HL-60/S4 treated with retinoic acid at 250 ng/mL for 4 days and 3 days (cell line): ENCODE results near the gene QTRT2.

Source experiments
- in situ Hi-C: fragments of 300-500 bp; cut with MboI; formaldehyde crosslinking; loops from 2 replicates; pipeline ENCODE4 v1.7.0; 2022; ENCODE audit warnings: low sequenced_read_pairs

Gene QTRT2

DNA sequence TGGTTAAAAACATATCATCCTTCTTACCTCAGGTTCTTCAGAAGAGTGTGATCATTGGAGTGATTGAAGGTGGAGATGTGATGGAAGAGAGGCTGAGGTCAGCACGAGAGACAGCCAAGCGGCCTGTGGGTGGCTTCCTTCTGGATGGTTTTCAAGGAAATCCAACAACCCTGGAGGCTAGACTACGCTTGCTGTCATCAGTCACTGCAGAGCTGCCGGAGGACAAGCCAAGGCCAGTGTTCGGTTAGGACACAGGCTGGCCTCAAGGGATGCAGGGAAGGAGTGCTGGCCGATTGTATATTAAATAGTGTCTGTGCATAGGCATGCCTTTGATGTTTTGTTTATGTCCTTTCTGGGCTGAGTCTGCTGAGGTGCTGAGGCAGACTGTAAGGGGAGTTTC, 20.2 kb downstream of the QTRT2 start:
- in situ Hi-C loops: no loop called here

DNA sequence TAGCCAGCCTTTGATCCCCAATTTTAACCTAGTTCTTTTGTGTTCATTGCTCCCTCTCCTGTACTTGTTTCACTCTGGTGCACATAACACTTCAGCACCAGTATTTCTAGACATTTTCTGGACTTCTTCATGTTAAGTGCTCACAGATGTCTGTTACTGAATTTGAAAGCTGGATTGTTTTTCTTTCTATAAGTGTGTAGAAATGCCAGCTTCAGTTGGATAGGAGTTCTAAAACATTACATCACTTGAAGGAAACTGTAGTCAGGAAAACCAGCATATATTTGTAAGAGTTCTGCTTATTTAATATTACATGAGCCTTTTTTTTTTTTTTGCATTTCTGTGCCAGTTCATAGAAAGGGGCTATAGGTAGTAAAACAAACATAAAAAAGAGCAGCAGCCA, 21.6 kb downstream of the QTRT2 start:
- in situ Hi-C loops: no loop called here

DNA sequence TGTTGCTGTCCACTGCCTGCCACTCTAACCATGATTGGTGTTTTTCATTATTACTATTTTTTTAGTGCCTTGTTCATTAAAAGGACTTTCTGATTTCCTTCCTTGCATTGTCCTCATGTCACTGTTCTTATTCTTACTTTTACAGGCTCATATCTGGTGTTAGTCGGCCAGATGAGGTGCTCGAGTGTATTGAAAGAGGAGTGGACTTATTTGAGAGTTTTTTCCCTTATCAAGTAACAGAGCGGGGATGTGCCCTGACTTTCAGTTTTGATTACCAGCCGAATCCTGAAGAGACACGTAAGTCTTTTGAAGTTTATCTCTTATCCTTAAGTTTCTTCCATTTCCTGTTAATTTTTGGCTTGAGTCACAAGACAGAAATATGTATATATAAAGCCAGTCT, 23.2 kb downstream of the QTRT2 start:
- in situ Hi-C loops: no loop called here

DNA sequence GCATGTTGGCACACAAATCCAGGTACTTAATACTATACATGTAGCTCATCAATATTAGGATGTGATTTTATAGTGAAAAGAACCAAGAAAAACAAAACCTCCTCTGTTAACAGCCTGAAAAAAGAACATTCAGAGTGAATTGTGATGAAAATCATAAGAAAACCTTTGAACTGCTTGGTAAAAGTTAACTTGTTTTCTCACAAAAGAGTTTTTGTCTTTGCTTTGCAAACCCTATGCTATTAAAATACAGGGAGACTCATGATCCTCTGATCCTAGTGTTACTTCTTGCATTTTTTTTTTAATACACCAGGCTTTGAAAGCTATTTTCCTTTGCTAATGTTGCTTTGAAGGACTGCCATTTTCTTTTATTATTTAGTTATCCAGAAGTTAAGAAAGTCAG, 23.7 kb downstream of the QTRT2 start:
- in situ Hi-C loops: no loop called here

DNA sequence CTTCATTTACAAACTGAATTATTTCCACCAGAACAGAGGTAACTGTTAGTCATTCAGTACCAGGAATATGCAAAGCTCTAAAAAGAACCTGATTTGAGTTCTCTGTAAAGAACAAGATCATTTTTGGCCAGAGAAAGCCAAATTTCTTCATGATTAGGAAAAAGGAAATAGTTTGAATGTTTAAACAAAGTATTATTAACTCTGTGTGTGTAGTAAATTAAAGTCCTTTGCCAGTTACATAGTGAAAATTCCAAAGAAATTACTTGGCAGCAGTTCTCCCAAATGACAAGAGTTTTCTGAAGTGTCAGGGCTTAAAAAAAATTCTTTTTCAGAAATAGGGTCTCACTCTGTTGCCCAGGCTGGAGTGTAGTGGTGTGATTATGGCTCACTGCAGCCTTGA, 24.5 kb downstream of the QTRT2 start:
- in situ Hi-C loops: no loop called here

DNA sequence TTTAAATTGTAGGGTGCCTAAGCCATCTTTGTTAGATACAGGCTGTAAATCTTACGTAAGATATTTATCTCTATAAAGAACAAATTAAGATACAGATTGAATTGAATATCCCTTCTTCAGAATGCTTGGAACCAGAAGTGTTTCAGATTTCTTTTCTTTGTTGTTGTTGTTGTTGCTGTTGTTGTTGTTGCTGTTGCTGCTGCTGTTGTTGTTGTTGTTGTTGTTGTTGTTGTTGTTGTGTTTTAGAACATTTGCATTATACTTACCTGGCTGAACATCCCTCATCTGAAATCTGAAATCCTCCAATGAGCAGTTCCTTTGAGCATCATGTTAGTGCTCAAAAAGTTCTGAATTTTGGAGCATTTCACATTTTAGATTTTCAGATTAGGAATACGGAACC, 26.6 kb downstream of the QTRT2 start:
- in situ Hi-C loops: no loop called here

DNA sequence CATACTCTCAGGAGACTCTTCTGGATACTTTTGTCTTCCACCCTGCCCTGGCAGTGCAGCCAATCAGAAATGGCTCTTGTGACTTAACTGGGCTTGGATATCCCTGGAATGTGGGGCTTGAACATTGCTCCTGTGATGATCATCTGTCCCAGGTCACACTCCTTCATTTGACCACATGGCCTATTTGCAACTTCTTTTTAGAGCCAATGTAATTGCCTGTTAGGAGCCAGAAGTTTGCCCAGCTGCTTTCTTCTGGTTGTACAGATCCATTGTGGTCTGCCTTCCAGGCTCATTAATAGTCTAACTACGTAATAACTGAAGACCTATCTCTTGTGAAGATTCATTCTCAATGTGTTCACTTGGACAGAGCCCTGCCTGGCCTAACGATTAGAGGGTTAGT, 29.8 kb downstream of the QTRT2 start:
- in situ Hi-C loops: no loop called here

DNA sequence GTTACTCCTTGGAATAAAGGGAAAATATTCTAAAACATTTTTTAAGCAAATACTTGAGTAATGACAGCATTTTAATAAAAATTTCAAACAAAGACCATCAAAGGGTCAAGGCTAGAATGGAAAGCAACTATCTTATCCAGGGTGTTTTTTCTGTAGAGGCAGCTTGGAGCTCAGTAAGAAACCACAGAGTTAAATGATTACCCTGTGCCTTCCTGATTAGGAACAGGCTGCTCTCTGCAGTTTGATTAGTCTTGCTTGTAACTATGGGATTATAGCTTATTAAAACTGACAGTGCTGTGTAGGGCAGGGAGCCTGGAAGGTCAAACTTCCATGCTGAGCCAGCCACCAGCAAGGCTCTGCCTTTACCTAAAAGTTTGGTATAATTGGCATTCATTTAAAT, 33.1 kb downstream of the QTRT2 start:
- in situ Hi-C loops: no loop called here

DNA sequence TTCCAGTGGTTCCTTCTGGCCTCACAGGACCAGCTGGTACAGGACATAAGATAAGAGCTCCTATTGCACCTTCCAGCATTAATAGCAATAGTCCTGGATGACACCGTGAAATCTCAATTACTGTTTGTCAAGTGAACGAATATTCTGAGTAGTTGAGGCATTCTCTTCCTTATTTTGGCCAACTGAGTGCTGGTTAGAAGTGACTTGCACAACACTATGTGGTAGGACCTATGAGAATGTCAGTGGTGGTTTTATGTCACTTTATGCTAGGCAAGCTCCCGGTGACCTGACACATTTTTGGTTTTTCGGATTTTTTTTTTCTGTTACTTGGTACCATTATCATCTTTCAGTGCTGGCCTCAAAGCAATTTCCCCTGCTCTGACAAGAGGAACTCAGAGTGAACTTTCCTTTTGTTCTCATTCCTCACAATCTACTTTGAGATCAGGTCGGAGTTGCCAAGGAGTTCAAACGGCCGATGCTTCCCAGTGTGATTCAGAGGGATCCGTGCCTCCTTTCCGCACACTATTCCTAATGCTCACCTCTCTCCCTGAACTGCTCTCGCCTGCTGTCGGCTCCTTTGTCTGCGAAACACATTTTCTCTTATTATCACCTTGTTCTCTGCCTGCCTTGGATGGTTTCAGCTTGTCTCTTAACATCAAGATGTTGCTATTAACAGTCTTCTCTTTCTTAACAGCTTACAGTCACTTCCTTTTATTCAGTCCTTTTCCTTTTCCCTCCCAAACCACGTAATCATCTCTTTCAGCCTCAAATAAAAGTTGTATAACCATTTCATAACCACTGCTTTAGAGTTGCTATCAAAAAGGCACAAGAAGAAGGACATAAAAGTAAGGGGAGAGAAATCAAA, 35.8 kb downstream of the QTRT2 start:
- in situ Hi-C loops: no loop called here

DNA sequence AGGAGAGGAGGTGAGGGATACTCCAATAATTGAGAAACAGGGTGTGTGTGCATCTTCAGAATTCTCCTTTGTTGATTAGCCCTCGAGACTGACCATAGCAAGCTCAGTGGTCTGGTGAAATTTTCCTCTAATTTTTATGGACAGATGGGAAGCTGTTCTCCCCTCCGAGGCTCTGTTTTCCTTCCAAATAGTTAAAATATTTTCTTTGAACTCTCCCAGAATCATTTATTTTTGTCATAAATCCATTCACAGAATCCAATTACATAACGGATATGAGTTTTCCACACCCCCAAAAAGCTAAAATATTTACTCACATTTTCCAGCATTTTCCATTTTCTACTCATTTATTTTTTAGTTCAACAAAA, 36.5 kb downstream of the QTRT2 start:
- in situ Hi-C loops: no loop called here

DNA sequence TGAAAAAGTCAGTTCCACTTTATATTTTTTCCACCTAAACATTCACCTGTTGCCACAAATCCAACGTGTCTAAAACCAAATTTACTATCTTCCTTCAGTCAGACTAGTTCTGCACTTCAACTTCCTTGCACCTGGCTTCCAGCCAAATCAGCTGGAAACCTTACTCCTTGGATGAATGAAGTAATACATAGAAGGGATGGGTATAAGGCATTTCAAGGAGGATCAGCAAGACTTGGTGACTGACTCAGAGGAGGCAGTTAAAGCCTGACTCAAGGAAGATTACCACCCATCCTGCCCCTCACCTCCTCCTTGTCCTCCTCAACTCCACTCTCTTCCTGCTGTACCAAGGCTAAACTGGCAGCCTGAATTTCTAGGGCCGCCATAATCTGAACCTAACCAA, 37.1 kb downstream of the QTRT2 start:
- in situ Hi-C loops: no loop called here

DNA sequence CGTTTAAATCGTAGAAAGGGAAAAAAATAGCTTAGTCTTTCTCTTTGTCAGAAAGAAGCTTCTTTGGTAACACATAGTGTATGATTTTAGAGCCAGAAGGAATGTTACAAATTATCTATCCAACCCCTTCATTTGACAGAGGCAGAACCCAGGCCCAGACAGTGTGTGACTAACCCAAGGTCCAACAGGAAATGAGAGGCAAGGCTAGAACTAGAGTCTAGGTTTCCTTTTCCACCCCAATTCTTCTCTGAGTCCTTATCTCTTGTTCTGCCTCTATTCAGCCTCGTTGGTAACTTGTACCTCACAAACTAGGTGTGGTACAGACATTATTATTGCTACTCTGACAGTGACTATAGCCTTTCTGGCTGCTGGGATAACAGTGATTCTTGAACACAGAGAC, 39.3 kb downstream of the QTRT2 start:
- in situ Hi-C loops: no loop called here

DNA sequence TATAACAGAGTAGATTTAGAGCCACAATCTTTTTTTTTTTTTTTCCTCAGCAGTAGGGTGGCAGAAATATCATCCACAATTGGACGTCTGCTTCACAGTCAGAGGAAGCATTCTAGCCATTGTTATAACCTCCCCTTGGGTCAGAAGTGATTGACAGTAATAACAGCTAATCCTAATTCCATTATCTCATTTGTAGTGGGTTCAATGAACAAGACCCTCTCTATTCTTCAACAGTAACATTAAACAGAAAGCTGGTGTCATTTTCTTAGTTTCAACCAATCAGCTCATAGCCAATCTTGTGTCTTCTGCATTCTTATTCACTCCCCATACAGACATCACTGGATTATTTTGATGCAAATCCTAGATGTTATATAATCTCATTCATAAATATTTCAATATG, 44.6 kb downstream of the QTRT2 start:
- in situ Hi-C loops: no loop called here

DNA sequence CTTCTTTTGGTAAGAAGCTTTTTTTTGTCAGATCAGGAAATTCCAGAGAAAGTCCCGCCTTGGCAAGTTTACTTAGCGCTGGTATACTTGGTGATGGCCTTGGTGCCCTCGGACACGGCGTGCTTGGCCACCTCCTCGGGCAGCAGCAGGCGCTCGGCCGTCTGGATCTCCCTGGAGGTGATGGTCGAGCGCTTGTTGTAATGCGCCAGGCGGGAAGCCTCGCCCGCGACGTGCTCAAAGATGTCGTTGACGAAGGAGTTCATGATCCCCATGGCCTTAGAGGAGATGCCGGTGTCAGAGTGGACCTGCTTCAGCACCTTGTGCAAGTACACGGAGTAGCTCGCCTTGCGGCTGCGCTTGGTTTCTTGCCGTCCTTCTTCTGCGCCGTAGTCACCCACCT, 46.6 kb downstream of the QTRT2 start:
- in situ Hi-C loops: no loop called here

DNA sequence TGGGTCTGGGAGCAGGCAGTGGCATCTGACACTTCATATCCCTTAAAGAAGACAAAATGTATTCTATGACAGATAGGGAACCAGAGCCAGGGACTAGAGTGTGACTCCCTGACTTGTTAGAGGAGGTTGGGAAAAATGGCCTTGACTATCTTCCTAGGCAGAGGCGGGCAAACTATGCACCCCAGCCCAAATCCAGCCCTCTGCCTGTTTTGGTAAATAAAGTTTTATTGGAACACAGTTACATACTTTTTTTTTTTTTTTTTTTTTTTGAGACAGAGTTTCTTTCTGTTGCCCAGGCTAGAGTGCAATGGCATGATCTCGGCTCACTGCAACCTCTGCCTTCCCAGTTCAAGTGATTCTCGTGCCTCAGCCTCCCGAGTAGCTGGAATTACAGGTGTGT, 47.3 kb downstream of the QTRT2 start:
- in situ Hi-C loops: no loop called here

DNA sequence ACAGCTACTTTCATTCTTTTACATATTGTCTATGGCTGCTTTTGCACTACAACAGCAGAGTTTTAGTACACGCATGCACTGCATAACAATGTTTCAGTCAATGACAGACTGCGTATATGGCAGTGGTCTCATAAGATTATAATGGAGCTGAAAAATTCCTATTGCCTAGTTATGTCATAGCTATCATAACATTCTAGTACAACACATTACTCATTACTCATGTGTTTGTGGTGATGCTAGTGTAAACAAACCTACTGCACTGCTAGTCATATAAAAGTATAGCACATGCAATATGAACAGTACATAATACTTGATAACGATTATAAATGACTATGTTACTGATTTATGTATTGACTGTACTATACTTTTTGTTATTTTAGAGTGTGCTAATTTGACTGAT, 47.9 kb downstream of the QTRT2 start:
- in situ Hi-C loops: no loop called here

DNA sequence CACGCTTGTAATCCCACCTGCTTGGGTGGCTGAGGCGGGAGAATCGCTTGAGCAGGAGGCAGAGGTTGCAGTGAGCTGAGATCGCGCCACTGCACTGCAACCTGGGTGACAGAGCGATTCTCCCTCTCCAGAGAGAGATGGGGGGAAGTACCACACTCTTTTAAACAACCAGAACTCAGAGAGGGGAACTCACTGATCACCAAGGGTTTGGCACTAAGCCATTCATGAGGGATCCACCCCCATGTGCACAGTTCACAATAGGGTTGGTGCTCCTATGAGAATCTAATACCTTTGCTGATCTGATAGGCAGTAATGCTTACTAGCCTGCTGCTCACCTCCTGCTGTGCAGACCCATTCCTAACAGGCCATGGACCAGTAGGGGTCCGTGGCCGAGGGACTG, 51.6 kb downstream of the QTRT2 start:
- in situ Hi-C loops: no loop called here

DNA sequence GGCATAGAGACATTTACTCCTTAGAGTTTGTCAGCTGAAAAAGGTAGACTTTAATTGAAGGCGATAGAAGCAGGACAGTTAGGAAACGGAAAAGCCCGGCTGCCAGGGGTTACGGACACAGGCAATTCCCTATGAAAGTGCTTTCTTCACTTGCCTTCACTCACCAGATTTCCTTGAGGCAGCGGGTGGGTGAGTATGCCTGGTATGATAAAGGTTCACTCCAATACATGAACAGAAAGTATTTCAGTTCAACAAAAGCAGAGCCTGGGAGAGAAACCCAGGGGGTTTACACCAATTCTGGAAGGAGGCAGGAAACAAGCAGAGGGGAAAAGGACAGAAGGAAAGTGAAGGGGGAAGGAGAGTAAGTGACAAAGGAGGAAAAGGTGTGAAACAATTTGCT, 53.9 kb downstream of the QTRT2 start:
- in situ Hi-C loops: no loop called here

DNA sequence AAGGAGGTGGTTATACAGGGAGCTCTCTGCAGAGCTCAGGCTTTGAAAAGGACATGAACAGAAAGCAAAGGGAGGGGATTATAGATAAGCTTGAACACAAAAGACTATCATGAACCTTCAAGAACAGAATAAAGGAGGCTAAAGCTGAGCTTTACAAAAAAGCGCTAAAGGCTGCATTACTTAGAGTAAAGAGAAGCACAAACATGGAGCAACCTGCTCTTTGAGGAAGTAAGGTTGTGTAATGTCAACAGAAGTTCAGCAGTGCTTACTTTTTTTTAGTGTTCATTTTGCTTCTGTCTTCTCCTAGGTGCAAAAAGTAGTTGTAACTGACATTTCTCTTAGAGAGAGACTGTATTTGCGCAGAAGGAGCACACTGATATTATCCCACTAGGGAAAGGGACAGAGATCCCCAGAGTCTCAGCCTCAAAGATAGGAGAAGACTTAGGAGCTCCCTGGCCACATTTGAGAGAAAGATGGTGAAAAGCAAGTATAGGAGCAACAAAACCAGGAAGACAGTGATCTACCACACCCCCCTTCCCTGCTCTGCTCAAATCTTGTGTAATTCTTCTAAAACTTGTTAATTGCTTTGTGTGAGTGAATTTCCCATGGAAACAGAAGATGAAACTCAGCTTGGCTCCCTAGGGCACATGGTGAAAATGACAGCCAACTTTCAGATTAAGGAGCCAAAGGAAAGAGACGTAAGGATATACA, 54.7 kb downstream of the QTRT2 start:
- in situ Hi-C loops: no loop called here

DNA sequence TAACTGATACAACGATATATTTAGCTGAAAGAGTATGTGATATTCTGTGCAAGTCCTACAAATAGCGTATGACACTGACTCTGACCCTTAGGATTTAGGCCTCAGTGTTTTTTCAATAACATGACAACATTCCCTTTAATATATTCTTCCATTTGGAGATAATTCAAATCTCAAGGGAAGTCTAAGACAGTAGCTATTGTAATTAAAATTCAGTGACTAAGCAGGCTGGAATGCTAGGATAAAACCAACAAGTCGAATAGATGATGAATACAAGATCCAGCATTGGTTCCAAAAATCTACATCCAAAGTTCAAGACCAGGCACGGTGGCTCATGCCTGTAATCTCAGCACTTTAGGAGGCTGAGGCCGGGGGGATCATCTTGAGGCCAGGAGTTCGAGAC, 56.2 kb downstream of the QTRT2 start:
- in situ Hi-C loops: no loop called here

DNA sequence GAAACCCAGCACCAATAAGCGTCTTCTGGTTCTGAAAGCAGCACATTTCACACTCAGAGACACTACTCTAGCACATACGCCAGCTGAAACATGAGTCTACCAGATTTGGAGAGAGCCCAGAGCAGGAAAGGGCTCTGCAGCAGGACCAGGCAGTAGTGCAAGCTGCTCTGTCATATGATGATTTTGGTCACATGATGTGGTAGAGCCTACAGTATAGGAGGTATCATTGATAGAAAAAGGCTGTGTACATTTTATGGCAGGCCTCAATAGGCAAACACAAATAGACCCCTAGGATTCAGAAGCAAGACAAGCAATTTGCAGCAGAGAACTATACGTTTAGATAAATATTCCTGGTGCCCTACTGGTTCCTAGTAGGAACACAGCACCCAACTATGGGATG, 58.2 kb downstream of the QTRT2 start:
- in situ Hi-C loops: no loop called here

DNA sequence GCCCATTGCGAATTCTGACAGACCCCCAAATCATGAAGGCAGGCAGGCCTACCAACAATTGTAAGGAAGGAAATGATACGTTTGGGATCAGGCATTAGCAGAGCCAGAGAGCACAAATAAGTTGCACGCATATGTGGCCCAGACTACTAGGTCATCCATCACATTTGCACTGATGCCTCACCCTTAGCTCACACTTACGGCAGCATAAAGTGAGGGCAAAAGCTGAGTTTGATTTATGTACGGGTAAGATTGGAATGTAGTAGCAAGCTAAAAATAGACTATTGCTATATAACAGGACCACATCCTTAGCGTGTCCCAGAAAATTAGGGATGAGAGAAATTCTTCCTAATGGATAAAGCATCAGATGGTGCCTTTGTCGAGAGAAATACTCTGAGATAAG, 58.6 kb downstream of the QTRT2 start:
- in situ Hi-C loops: no loop called here

DNA sequence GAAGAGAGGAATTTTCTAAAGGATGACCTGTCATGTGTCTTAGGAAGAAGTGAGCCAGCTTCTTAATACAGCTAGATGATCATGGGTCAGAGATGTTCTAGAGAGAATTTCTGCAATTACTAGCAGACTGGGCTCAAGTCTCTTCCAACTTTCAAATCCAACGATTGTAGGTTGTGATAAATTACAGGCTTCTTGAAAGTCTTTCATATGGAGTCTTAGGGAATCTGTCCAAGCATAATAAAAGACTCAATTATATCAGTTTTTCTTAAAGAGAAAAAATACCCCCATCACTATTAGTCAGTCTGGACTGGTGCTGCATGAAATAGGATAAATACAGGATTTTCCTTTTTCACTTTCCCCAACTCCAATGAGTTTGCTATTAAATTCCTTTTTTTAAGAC, 63.2 kb downstream of the QTRT2 start:
- in situ Hi-C loops: no loop called here
